PC-3 (cell line): ENCODE results near the gene CFAP91. TPM values are rescaled to one million over a fixed set of nuclear protein-coding genes. Genes with fewer than 3 reads are reported as not detected.
"Not testable (repeated sequence)": the region's sequence is repeated elsewhere in the genome, so short reads cannot be mapped to it uniquely, and the experiment has no call there.

Source experiments
- ATAC-seq: fragments of 200-7000 bp; cut with Tn5 transposase; 2 replicates; pipeline ENCODE4 v1.9.1; 2020; ENCODE audit warnings: mild to moderate bottlenecking, moderate library complexity
- BruUV-seq: library from RNA; stranded (reverse); fragments of 400-500 nt; replicated peaks from 2 replicates; lab custom pipeline; 2021; lab: Mats Ljungman, UMichigan
- CTCF ChIA-PET: fragments of 300-600 bp; sonication (Branson Sonifier 250); formaldehyde crosslinking; loops from one replicate; lab custom pipeline; 2022; ENCODE audit warnings: antibody characterized with exemption; lab: Charles Lee
- POLR2A ChIA-PET: fragments of 300-600 bp; sonication (Branson Sonifier 250); formaldehyde crosslinking; loops from one replicate; lab custom pipeline; 2022; ENCODE audit warnings: antibody characterized with exemption; ENCODE audit not compliant: unreplicated experiment; lab: Charles Lee
- DNase-seq: peaks from one replicate; pipeline ENCODE4 v3.0.0-alpha.2; 2015
- H2AFZ ChIP-seq: fragments of 300-600 bp; sonication (generic); 2 replicates; pipeline ENCODE4 v1.6.0; 2016; ENCODE audit warnings: antibody characterized with exemption, low read length
- H3F3A ChIP-seq: fragments of 300-600 bp; sonication (generic); one replicate; pipeline ENCODE4 v1.6.0; 2017; ENCODE audit warnings: antibody characterized with exemption, low read length, control low read depth, mild to moderate bottlenecking; ENCODE audit not compliant: unreplicated experiment
- H3K27ac ChIP-seq: fragments of 300-600 bp; sonication (generic); 2 replicates; pipeline ENCODE4 v1.5.1; 2016; ENCODE audit warnings: mild to moderate bottlenecking, low read length
- H3K27me3 ChIP-seq: fragments of 300-600 bp; sonication (generic); 2 replicates; pipeline ENCODE4 v1.6.1; 2016; ENCODE audit warnings: low read length, mixed read lengths
- H3K36me3 ChIP-seq: fragments of 300-600 bp; sonication (generic); 2 replicates; pipeline ENCODE4 v1.6.1; 2016; ENCODE audit warnings: low read depth, mixed run types, low read length, mixed read lengths
- H3K4me1 ChIP-seq: fragments of 300-600 bp; sonication (generic); 2 replicates; pipeline ENCODE4 v1.5.1; 2016; ENCODE audit warnings: low read length; ENCODE audit not compliant: insufficient read depth
- H3K4me2 ChIP-seq: fragments of 300-600 bp; sonication (generic); 2 replicates; pipeline ENCODE4 v1.6.0; 2016; ENCODE audit warnings: low read length
- H3K4me3 ChIP-seq: fragments of 300-600 bp; sonication (generic); 2 replicates; pipeline ENCODE4 v1.5.1; 2016; ENCODE audit warnings: mild to moderate bottlenecking, low read length, mixed read lengths
- H3K79me2 ChIP-seq: fragments of 300-600 bp; sonication (generic); 2 replicates; pipeline ENCODE4 v1.6.1; 2017; ENCODE audit warnings: low read length, mixed read lengths
- H3K9ac ChIP-seq: fragments of 300-600 bp; sonication (generic); 2 replicates; pipeline ENCODE4 v1.6.0; 2016; ENCODE audit warnings: mild to moderate bottlenecking, low read length
- H3K9me2 ChIP-seq: fragments of 300-600 bp; sonication (generic); replicated peaks from 2 replicates; pipeline ENCODE4 v1.6.1; 2016; ENCODE audit warnings: mixed run types, low read length, mixed read lengths
- H3K9me3 ChIP-seq: fragments of 300-600 bp; sonication (generic); 2 replicates; pipeline ENCODE4 v1.6.1; 2016; ENCODE audit warnings: low read length, mixed read lengths
- H4K20me1 ChIP-seq: fragments of 300-600 bp; sonication (generic); 2 replicates; pipeline ENCODE4 v1.6.1; 2016; ENCODE audit warnings: low read length, mixed read lengths
- EZH2 ChIP-seq: fragments of 300-600 bp; sonication (generic); IDR thresholded peaks from one replicate; pipeline ENCODE4 v1.6.1; 2017; ENCODE audit warnings: antibody characterized with exemption, mild to moderate bottlenecking, low read length; ENCODE audit not compliant: unreplicated experiment
- EZH2phosphoT487 ChIP-seq: fragments of 300-600 bp; sonication (generic); IDR thresholded peaks from 2 replicates; pipeline ENCODE4 v1.6.1; 2018; ENCODE audit warnings: mild to moderate bottlenecking, antibody characterized with exemption, low read length, borderline replicate concordance
- intact Hi-C: fragments of 100-400 bp; cut with micrococcal nuclease; formaldehyde crosslinking; loops from 2 replicates; pipeline ENCODE4 v1.9.0; 2023
- total RNA-seq: library from RNA; depleted of rRNA; stranded (reverse); fragments of >200 nt; gene quantifications from 2 replicates; pipeline ENCODE4 v1.2.3, GENCODE V29; 2014
- TF ChIP-seq, protein P1 (sequence below): fragments of 300-600 bp; sonication (generic); conservative IDR thresholded peaks from 2 replicates; pipeline ENCODE4 v1.5.1; 2017; ENCODE audit warnings: antibody characterized with exemption, low read depth, mild to moderate bottlenecking, low read length

The CFAP91 gene
- total RNA-seq, 1 experiment from 2014 or later = 1.1 TPM

- Histone ChIP-seq H3K9me2 (no peaks in the 10 kb centered on the region), H3K4me1 (peaks cover 18% of the 10 kb centered on the region), H3K4me2 (peak within 1 kb of the TSS; percentile 90), H3K27ac (peak within 1 kb of the TSS; percentile 71), H4K20me1 (no peaks in the 10 kb centered on the region), H3K36me3 (peaks cover 25% of the 10 kb centered on the region), H3K9me3 (no peaks in the 10 kb centered on the region), H3K79me2 (peaks cover 20% of the 10 kb centered on the region), H3K9ac (peak within 1 kb of the TSS; percentile 80), H3K27me3 (no peaks in the 10 kb centered on the region), H2AFZ (peak within 1 kb of the TSS; percentile 85), H3K4me3 (peak within 1 kb of the TSS; percentile 84), H3F3A (no peaks in the 10 kb centered on the region)
- intact Hi-C loops = loop anchor here (1.0 to 2.0 kb wide), 5 partner anchors 13 to 179 kb away; partner anchors contain the start of genes ADPRH and TIMMDC1
- ATAC-seq (peak; percentile 78), DNase-seq (peak; percentile 99)
- BruUV-seq = no TSS peak
- ChIA-PET POLR2A (interaction anchor here (0.6 to 1.4 kb wide), 6 partner anchors 13 to 1153 kb away, joined by 3 to 10 read pairs (median 4); partner anchors contain the start of gene B4GALT4), CTCF (no interaction called here)
- TF ChIP-seq, protein P1, sequence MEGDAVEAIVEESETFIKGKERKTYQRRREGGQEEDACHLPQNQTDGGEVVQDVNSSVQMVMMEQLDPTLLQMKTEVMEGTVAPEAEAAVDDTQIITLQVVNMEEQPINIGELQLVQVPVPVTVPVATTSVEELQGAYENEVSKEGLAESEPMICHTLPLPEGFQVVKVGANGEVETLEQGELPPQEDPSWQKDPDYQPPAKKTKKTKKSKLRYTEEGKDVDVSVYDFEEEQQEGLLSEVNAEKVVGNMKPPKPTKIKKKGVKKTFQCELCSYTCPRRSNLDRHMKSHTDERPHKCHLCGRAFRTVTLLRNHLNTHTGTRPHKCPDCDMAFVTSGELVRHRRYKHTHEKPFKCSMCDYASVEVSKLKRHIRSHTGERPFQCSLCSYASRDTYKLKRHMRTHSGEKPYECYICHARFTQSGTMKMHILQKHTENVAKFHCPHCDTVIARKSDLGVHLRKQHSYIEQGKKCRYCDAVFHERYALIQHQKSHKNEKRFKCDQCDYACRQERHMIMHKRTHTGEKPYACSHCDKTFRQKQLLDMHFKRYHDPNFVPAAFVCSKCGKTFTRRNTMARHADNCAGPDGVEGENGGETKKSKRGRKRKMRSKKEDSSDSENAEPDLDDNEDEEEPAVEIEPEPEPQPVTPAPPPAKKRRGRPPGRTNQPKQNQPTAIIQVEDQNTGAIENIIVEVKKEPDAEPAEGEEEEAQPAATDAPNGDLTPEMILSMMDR = no peak
- TF ChIP-seq EZH2phosphoT487 = no peak
- TF ChIP-seq EZH2 = no peak
These were observed 25.8 kb upstream of the CFAP91 start, which contains the start of gene COX17 for GRCh38 chr3:119676771-119677640. Gene COX17 (minus strand): TSS chr3:119677406. CDS start chr3:119677310, 96 bp downstream.

DNA sequence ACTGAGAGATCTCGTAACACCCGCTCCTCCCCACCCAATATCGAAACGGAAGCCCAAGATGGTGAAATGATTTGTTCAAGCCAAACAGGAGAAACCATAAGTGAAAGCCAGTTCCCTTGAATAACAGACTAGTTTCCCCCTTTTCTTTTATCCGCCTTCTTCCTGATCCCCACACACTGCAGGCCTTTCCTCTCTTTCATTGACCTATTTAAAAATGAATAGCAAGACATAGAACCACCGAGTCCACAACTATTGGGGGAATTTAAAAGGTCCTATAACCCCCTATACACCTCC is 25.2 kb upstream of the CFAP91 start:
- no peaks in the 10 kb centered on the region for H3K9me3 ChIP-seq
- POLR2A ChIA-PET = interaction anchor here (1.4 kb wide), 1 partner anchor 15 kb away, joined by 4 read pairs; no protein-coding TSS in a partner anchor
- peaks cover 18% of the 10 kb centered on the region for H3K4me1 ChIP-seq
- peak overlapping the region; percentile 85 for H2AFZ ChIP-seq
- H3K27me3 ChIP-seq = no peaks in the 10 kb centered on the region
- H3K9me2 ChIP-seq = no peaks in the 10 kb centered on the region
- TF ChIP-seq EZH2phosphoT487 (no peak), EZH2 (no peak)
- TF ChIP-seq, protein P1 = no peak
- H3K4me2 ChIP-seq = peak overlapping the region; percentile 90
- H4K20me1 ChIP-seq = no peaks in the 10 kb centered on the region
- H3K9ac ChIP-seq = peak overlapping the region; percentile 80
- ATAC-seq = no peak
- TSS peak; percentile 94 for BruUV-seq
- intact Hi-C loops = loop anchor here (1.0 to 2.0 kb wide), 4 partner anchors 13 to 179 kb away; partner anchors contain the start of genes ADPRH and TIMMDC1
- peak overlapping the region; percentile 71 for H3K27ac ChIP-seq
- peak overlapping the region; percentile 84 for H3K4me3 ChIP-seq
- CTCF ChIA-PET = no interaction called here
- peaks cover 21% of the 10 kb centered on the region; the same call in 1 of the 2 replicates for H3K36me3 ChIP-seq
- DNase-seq = no peak
- peaks cover 20% of the 10 kb centered on the region for H3K79me2 ChIP-seq
- H3F3A ChIP-seq = no peaks in the 10 kb centered on the region

- Histone ChIP-seq H3K36me3 (peaks cover 14% of the 10 kb centered on the region; the same call in 1 of the 2 replicates), H3K79me2 (peaks cover 20% of the 10 kb centered on the region), H3K4me1 (peaks cover 18% of the 10 kb centered on the region)
- H3K9ac ChIP-seq, H2AFZ ChIP-seq, DNase-seq, ATAC-seq, H3K4me3 ChIP-seq, H3F3A ChIP-seq, H4K20me1 ChIP-seq, H3K27ac ChIP-seq, H3K27me3 ChIP-seq, CTCF ChIA-PET, BruUV-seq, H3K9me2 ChIP-seq, intact Hi-C loops, H3K9me3 ChIP-seq, H3K4me2 ChIP-seq, POLR2A ChIA-PET: not testable (repeated sequence)
These were observed 24.6 kb upstream of the CFAP91 start for GRCh38 chr3:119678209-119678608.
